Fibroblast of skin of right biceps (primary cell): Measurements from ENCODE around the gene C2orf42.
"Not testable (repeated sequence)": the region's sequence is repeated elsewhere in the genome, so short reads cannot be mapped to it uniquely, and the experiment has no call there.

Experiments
- DNase-seq: peaks from one replicate; pipeline ENCODE4 v3.0.0-alpha.2; 2013

Gene C2orf42

GRCh38 chr2:70102323-70102905, 88.4 kb downstream of the C2orf42 start:
- not testable (repeated sequence) for DNase-seq

GRCh38 chr2:70101686-70102085, 89.1 kb downstream of the C2orf42 start:
- DNase-seq: not testable (repeated sequence)

GRCh38 chr2:70101174-70101573, 89.6 kb downstream of the C2orf42 start:
- DNase-seq: no peak
